ENCODE data around the gene KLK12.

GRCh38 chr19:51015691-51016267 is 19.0 kb downstream of the KLK12 start:
- TF ChIP-seq CTCF (IDR thresholded peaks at IDR 0.05) (no peak), POLR2A (IDR thresholded peaks at IDR 0.05) (no peak), POLR2AphosphoS5 (IDR thresholded peaks at IDR 0.05) (no peak)
